A549 (cell line): ENCODE measurements around the gene CCDC152.

Experiments used
- POLR2A ChIP-seq: IDR thresholded peaks from 2 replicates; pipeline ENCODE4 v1.6.1; 2012; ENCODE audit warnings: mild to moderate bottlenecking, low read length
- POLR2AphosphoS2 ChIP-seq: conservative IDR thresholded peaks from 2 replicates; pipeline ENCODE4 v1.6.1; 2012; ENCODE audit warnings: low read length, improper control_type of control experiment, inconsistent platforms
- TF ChIP-seq, protein P1 (sequence below): fragments of >200 bp; sonication (Bioruptor Twin); formaldehyde crosslinking; IDR thresholded peaks from 3 replicates; pipeline ENCODE4 v1.5.1; 2016
- TF ChIP-seq, protein P2 (sequence below): fragments of 200-600 bp; sonication (generic); IDR thresholded peaks from 2 replicates; pipeline ENCODE4 v1.6.1; 2016; ENCODE audit warnings: antibody characterized with exemption, mild to moderate bottlenecking, moderate library complexity
- TF ChIP-seq, protein P3 (sequence below): fragments of 250-450 bp; sonication (Bioruptor Pico); IDR thresholded peaks from 2 replicates; pipeline ENCODE4 v1.5.0; 2020; ENCODE audit warnings: low read depth, mild to moderate bottlenecking, moderate library complexity

DNA sequence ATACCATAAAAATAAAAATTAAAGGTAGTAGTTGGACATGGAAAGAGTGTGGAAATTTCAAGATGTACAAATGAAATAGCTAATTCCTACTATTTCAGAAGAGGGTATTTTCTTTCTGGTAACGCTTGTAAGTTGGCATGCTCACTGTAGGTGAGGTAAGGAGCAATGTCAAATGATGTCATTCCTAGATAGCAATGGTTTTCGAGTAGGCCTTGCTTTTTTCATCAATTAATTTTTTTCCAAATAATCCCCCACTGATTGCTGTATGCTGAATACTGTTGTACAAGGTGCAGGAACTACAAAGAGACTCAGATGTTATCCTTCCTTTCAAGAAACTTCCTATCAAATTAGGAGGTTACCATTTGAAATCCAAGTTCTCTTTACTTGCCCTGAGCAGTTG is 56.0 kb downstream of the CCDC152 start:
- TF ChIP-seq, protein P1, sequence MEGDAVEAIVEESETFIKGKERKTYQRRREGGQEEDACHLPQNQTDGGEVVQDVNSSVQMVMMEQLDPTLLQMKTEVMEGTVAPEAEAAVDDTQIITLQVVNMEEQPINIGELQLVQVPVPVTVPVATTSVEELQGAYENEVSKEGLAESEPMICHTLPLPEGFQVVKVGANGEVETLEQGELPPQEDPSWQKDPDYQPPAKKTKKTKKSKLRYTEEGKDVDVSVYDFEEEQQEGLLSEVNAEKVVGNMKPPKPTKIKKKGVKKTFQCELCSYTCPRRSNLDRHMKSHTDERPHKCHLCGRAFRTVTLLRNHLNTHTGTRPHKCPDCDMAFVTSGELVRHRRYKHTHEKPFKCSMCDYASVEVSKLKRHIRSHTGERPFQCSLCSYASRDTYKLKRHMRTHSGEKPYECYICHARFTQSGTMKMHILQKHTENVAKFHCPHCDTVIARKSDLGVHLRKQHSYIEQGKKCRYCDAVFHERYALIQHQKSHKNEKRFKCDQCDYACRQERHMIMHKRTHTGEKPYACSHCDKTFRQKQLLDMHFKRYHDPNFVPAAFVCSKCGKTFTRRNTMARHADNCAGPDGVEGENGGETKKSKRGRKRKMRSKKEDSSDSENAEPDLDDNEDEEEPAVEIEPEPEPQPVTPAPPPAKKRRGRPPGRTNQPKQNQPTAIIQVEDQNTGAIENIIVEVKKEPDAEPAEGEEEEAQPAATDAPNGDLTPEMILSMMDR: no peak
- TF ChIP-seq, protein P2, sequence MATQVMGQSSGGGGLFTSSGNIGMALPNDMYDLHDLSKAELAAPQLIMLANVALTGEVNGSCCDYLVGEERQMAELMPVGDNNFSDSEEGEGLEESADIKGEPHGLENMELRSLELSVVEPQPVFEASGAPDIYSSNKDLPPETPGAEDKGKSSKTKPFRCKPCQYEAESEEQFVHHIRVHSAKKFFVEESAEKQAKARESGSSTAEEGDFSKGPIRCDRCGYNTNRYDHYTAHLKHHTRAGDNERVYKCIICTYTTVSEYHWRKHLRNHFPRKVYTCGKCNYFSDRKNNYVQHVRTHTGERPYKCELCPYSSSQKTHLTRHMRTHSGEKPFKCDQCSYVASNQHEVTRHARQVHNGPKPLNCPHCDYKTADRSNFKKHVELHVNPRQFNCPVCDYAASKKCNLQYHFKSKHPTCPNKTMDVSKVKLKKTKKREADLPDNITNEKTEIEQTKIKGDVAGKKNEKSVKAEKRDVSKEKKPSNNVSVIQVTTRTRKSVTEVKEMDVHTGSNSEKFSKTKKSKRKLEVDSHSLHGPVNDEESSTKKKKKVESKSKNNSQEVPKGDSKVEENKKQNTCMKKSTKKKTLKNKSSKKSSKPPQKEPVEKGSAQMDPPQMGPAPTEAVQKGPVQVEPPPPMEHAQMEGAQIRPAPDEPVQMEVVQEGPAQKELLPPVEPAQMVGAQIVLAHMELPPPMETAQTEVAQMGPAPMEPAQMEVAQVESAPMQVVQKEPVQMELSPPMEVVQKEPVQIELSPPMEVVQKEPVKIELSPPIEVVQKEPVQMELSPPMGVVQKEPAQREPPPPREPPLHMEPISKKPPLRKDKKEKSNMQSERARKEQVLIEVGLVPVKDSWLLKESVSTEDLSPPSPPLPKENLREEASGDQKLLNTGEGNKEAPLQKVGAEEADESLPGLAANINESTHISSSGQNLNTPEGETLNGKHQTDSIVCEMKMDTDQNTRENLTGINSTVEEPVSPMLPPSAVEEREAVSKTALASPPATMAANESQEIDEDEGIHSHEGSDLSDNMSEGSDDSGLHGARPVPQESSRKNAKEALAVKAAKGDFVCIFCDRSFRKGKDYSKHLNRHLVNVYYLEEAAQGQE: no peak
- TF ChIP-seq POLR2AphosphoS2: no peak
- no peak for TF ChIP-seq POLR2A
- TF ChIP-seq, protein P3, sequence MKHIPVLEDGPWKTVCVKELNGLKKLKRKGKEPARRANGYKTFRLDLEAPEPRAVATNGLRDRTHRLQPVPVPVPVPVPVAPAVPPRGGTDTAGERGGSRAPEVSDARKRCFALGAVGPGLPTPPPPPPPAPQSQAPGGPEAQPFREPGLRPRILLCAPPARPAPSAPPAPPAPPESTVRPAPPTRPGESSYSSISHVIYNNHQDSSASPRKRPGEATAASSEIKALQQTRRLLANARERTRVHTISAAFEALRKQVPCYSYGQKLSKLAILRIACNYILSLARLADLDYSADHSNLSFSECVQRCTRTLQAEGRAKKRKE (CRISPR knock-in tag): no peak
